GM19397 (cell line): ENCODE measurements around the gene WDR93.

Experiments used
- ATAC-seq: cut with Tn5 transposase; IDR thresholded peaks from one replicate; pipeline ENCODE4 v1.9.1; 2021; ENCODE audit warnings: mild to moderate bottlenecking, moderate library complexity; ENCODE audit not compliant: unreplicated experiment

The WDR93 gene

DNA sequence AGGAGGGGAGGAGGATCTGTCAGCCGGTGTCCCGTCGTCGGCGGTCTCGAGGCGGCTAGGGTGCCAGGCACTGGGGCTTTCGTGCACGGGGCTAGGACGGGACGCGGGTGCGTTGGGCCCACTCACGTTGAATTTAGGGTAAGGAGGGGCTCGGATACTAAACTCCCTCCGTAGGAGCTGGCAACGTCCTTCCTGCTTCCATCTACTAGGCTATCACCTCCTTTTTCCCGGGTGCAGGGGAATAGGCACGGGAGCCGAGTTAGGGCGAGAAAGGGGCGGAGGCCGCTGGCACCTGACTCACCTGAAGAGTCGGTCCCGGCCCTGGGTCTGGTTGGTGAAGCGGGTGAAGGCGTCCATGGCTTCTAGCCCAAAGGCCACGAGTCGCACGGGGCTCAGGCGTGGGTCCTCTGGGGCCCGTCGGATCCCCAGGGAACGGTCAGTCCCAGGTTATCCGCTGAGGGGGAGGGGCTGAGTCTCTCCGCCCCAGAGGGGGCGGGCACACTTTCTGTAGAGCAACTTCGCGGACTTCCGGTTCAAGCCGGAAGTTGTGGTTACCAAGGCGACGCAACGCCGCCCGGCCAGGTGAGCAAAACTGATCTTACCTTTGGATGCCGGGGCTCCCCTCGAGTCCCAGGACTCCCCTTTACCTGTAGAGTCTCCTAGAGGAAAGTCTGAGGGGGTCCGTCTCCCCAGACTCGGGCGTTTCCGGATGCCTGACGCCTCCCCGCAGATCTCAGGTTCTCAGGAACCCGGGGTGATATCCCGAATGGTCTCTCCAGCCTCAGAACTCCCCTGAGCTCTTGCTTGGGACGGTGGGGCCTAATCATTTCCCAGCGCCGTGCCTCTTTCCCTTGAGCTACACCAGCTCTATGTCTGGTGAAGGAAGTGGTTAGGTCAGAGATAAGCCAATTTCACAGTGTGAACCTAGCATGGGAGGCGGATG is at the start of gene WDR93, which contains the start of gene PEX11A:
Gene WDR93 (plus strand): TSS at position 536 of the 943 bp plus-strand sequence. CDS start 10,936 bp downstream, outside the sequence.
Gene PEX11A (minus strand): TSS at position 479 of the 943 bp plus-strand sequence. CDS start 122 bp downstream, at position 357.
- ATAC-seq = peak; percentile 95

- ATAC-seq = no peak
Observed at GRCh38 chr15:89641053-89641452, 49.6 kb upstream of the WDR93 start.

- ATAC-seq = no peak
Observed at GRCh38 chr15:89642106-89642505, 48.5 kb upstream of the WDR93 start.

DNA sequence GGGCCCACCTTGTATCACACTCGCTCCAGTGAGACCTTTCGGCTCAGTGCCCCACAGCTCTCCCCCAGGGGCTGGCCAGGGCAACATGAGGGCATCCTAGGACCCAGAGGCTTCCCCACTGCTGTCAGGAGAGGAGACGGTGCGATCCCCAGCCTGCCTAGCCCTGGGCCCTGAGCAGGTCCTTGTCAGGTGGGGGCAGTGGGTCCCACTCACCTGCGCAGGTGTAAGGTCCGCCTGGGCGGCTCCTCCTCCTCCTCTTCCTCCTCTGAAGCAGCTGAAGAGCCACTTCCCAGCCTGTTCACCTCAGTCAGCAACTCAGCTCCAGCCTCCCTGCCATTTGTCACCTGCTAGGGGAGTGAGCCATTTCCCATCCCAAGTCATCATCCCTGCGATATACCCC is 44.9 kb upstream of the WDR93 start:
- ATAC-seq = no peak

DNA sequence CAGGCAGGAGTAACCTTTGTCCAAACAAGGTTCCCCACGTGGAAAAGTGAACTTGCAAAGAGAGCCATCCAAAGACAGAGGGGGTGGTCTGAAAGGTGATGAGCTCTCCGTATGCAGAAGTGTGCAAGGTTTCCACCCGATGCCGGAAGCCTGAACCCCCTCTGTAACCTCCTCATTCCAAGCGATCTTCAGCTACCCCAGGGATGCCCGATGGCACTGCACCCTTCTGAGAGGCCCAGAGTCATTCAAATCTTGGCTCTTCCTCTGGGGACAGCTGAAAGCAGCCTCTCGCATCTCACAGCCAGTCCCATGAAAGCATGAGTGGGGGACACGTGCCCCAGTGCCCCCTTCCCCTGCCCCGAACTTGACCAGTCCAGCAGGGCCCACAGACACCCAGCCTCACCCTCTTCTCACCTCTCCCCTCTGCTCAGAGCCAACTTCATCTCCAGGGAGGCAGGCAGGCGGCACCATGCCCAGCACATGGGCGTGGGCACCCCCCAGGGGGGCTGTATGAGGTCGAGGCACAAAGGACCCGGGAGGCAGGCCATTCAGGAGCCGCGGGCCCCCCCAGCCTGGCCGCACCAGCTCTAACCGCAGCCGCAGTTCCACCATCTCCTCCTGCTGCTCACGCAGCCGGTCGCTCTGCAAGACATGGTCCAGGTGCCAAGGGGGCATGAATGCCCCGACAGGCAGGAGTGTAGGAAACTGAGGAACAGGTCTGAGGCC is 44.0 kb upstream of the WDR93 start:
- no peak for ATAC-seq

GRCh38 chr15:89647191-89647851 is 43.3 kb upstream of the WDR93 start:
- ATAC-seq = no peak

GRCh38 chr15:89648106-89649012 is 42.3 kb upstream of the WDR93 start:
- no peak for ATAC-seq

DNA sequence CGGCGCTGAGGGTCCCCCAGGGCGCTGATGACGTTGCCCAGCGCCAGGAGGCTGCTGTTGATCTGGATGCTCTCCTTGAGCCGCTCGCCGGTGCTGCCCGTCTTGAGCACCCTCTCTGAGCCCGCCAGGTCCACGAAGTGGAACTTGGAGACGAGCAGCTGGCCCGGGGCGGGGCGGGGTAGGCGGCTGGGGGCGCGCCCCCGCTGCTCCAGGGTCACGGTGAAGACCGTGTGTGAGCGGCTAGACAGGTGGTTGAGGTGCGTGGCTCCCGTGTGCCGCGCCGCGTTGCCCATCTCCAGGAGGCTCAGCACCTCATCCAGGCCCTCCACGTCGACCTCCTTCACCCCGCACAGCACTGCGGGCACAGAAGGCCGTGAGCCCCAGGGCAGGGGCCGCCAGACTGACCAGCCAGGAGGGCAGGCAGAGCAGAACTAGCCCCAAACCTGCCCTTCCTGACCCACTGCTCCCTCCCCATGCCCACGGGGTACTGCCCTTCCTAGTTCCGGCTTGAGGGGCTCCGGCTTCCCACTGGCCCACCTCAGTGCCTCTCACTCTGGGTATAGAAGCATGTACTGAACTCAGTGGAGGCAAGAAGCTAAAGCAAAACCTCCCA is 41.5 kb upstream of the WDR93 start:
- no peak for ATAC-seq

DNA sequence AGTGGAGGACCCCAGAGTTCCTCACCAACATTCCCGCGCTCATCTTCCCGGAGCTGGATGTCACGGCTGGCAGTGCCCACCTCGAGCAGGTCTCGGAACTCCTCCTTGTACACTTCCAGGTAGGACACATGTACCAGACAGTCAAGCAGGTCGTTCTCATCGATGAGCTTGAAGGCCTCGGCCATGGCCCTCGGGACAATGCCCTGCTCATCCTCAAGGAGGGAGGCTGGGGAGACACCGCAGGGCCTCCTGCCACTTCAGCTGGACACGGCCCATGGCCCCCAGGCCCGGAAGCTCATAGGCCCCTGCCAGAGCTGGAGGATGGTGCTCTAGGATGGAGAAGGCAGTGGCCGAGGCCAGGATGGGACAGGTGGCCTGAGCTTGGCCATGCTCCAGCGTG is 40.9 kb upstream of the WDR93 start:
- no peak for ATAC-seq

GRCh38 chr15:89652131-89652530 is 38.5 kb upstream of the WDR93 start:
- ATAC-seq = no peak

GRCh38 chr15:89652666-89653065 is 37.9 kb upstream of the WDR93 start:
- ATAC-seq = no peak

- no peak for ATAC-seq
Observed at GRCh38 chr15:89653578-89653977, 37.0 kb upstream of the WDR93 start.

DNA sequence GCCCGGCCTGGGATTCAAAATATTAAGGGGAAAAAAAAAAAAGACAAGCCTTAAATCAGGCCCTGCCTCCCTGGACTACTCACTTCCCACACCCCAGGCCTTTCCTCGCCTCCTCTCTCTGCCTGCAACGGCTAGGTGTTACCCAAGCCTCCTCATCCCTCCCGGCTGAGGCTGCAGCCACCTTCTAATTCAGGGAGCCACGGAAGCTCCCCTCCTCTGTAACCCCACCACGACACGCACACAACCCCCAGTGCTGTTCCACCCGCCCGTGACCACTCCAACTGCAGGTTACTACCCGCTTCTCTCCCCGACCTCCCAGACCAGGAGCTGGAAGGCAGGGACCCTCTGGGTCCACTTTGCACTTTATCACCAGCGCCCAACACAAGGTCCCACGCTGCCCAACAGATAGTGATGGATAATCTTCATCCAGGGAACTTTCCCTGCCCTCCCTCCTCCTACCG is 36.3 kb upstream of the WDR93 start:
- no peak for ATAC-seq

- ATAC-seq = no peak
Observed at GRCh38 chr15:89654847-89655805, 35.5 kb upstream of the WDR93 start, which contains the start of gene KIF7. TSS of gene KIF7 (minus strand) at chr15:89655467. CDS start at chr15:89652930, 2,537 bp downstream.

DNA sequence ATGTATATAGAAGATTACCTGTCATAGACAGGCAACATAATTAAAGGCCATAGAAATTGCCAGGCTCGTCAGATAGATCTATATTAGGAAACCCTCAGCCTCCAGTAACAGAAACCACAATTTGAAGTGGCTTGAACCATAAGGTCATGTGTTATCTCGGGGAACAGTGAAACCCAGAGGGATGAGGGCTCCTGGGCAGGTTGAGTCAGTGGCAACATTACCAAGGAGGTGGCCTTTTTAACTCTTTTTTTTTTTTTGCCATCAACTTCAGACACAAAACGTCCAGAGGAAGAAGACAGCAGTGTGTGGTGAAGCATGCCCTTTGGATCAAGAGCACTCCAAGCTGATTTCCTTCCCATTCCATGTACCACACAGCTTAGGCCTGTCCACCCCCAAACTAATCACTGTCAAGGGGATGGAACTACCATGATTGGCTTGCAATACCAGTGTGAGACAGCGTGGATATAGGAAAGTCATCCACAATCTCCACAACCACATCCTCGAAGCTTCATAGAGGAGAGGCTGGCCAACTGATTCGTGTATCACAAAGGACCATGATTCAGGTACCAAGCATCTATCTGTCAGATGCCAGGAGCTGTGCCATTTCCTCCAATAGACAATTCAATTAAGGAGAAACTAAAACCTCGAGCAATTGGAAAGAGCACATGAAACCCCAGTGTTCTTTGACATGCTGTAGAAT is 34.3 kb upstream of the WDR93 start:
- ATAC-seq = no peak

DNA sequence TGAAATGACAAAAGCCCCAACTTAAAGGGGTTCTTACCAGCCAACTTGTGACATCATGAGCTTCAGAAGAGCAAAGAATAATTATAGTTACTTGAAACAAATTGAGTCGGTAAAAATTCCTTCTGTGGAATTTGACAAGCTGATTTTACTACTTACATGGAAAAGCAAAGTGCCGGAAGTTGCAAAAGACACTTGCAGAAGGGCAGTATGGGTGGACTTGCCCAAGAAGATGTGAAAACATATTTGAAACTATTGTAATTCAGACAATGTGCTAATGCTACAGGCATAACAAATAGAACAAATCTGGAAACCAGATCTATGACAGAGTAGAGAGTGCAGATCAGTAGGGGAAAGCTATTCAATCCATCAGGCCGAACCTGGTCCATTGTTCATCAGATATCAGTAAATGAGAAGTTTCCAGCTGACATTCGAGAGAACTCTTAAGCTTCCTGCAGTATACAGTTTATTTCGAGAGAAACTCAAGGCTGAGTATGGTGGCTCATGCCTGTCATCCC is 32.9 kb upstream of the WDR93 start:
- ATAC-seq = no peak

DNA sequence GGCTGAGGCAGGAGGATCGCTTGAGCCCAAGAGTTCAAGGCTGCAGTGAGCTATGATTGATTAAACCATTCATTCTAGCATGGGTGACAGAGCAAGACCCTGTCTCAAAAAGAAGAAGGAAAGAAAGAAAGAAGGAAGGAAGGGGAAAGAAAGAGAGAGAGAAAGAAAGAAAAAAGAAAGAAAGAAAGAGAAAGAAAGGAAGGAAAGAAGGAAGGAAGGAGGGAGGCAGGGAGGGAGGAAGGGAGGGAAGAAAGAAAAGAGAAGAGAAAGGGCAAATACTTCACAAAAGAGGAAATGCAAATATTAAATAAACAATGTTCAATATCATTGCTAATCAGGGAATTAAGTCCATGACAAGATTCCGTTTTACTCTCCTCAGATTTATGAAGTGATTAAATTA is 31.3 kb upstream of the WDR93 start:
- no peak for ATAC-seq

DNA sequence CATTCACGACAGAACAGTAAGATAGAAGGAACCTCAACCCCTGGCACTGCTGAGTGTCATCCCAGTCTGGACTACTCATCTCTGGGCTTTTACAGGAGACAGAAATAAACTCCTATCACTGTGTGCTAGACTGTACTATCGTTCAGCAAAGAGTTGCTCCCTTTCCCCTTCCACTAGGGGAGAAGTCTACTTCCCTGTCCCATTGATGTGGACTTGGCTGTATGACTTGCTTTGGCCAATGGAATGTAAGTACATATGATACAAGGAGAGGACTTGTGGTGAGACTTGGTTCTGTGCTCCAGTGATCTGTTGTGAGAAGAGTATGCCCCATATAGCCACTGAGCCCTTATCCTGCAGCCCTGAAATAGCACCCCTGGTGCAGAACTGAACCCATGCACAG is 30.1 kb upstream of the WDR93 start:
- no peak for ATAC-seq
